OCI-LY1 (cell line): Measurements from ENCODE around the gene NKD1.

Experiments
- CTCF ChIP-seq: fragments of 200-600 bp; sonication (generic), shearing (Covaris generic); IDR thresholded peaks from 2 replicates; pipeline ENCODE4 v1.5.1; 2017; ENCODE audit warnings: mild to moderate bottlenecking, antibody characterized with exemption, low read length, moderate library complexity, mixed read lengths
- EZH2 ChIP-seq: fragments of 200-600 bp; sonication (generic), shearing (Covaris generic); IDR thresholded peaks from 2 replicates; pipeline ENCODE4 v1.8.0; 2017; ENCODE audit warnings: borderline replicate concordance, mixed run types, mild to moderate bottlenecking, antibody characterized with exemption, low read length, moderate library complexity, mixed read lengths

DNA sequence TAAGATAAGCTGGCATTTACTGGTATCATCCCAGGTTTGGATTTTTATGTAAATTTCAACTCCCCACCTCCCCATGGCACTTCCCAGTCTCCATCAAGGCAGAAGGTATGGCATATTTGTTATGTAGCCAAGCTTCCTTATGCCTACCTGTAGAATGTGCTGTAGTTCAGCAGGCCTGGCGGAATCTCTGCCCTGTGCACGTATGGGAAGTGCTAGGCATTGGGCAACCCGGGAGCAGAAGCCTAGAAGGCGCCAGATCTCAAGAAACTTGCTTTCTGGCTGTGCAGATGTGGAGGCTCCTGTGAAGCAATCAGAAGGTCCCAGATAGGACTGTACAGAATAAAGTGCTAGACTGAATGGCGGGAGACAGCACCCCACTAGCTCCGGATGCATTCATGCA is 68.2 kb downstream of the NKD1 start:
- no peak for TF ChIP-seq CTCF
- TF ChIP-seq EZH2, result no peak
